HCT116 (cell line): ENCODE results near the gene ZSCAN1. TPM values are rescaled to one million over a fixed set of nuclear protein-coding genes. Genes with fewer than 3 reads are reported as not detected.

Experiments used
- ATAC-seq: fragments of 200-7000 bp; cut with Tn5 transposase; 2 replicates; pipeline ENCODE4 v1.9.1; 2020; ENCODE audit warnings: mild to moderate bottlenecking, moderate library complexity
- BruUV-seq: library from RNA; stranded (reverse); fragments of 400-500 nt; replicated peaks from 2 replicates; lab custom pipeline; 2021; lab: Mats Ljungman, UMichigan
- CTCF ChIA-PET: fragments of 300-600 bp; sonication (Branson Sonifier 250); formaldehyde crosslinking; loops from one replicate; lab custom pipeline; 2021; ENCODE audit warnings: antibody characterized with exemption; lab: Charles Lee
- POLR2A ChIA-PET: fragments of 300-600, 350-600 bp; sonication (Branson Sonifier 250); formaldehyde crosslinking; loops from one replicate; lab custom pipeline; 2021; ENCODE audit warnings: antibody characterized with exemption; lab: Charles Lee
- RAD21 ChIA-PET, 2 experiments: fragments of 300-600 bp; sonication (Branson Sonifier 250); formaldehyde crosslinking; loops; one replicate each; lab custom pipeline; 2023; ENCODE audit warnings: low total read pairs in 2 of 2; ENCODE audit not compliant: uncharacterized antibody in 2 of 2, unreplicated experiment in 2 of 2, low non-redundant PET in 1 of 2; lab: Charles Lee
- DNase-seq: peaks from one replicate; pipeline ENCODE4 v3.0.0-alpha.2; 2010; ENCODE audit warnings: low read depth, low spot score
- H2AFZ ChIP-seq: fragments of 200-600 bp; shearing (Covaris generic), sonication (generic); 2 replicates; pipeline ENCODE4 v1.6.1; 2017; ENCODE audit warnings: low read depth, mixed run types, mixed read lengths, antibody characterized with exemption, low read length; ENCODE audit not compliant: poor library complexity, severe bottlenecking
- H3K27ac ChIP-seq: 2 replicates; pipeline ENCODE4 v1.5.1; 2012; ENCODE audit warnings: low read depth, low read length
- H3K27me3 ChIP-seq: fragments of 200-600 bp; sonication (generic); 2 replicates; pipeline ENCODE4 v1.6.1; 2016; ENCODE audit warnings: mixed run types, low read length, mixed read lengths; ENCODE audit not compliant: insufficient read depth
- H3K36me3 ChIP-seq, 2 experiments: fragments of 200-500 bp in 1 of 2; fragments of 200-600 bp in 1 of 2; sonication (Bioruptor generic) in 1 of 2; sonication (generic) in 1 of 2; 2 replicates each; pipeline versions ENCODE4 v1.5.1 to v1.6.1; 2014 to 2016; ENCODE audit warnings: low read length in 2 of 2, inconsistent platforms in 1 of 2, mixed read lengths in 1 of 2, mixed run types in 1 of 2; ENCODE audit not compliant: insufficient read depth in 2 of 2, control insufficient read depth in 1 of 2
- H3K4me1 ChIP-seq, 2 experiments: fragments of 200-600 bp in 1 of 2; sonication (generic) in 1 of 2; 2 replicates each; pipeline versions ENCODE4 v1.5.1 to v1.6.1; 2012 to 2017; ENCODE audit warnings: low read length in 2 of 2, inconsistent platforms in 1 of 2, mild to moderate bottlenecking in 1 of 2, mixed read lengths in 1 of 2, mixed run types in 1 of 2, moderate library complexity in 1 of 2; ENCODE audit not compliant: insufficient read depth in 2 of 2, control insufficient read depth in 1 of 2
- H3K4me2 ChIP-seq: fragments of 200-600 bp; sonication (generic); 2 replicates; pipeline ENCODE4 v1.6.1; 2017; ENCODE audit warnings: mixed run types, low read length, mixed read lengths
- H3K4me3 ChIP-seq, 2 experiments: fragments of 200-600 bp in 1 of 2; sonication (generic) in 1 of 2; replicated peaks in 1 of 2; 2 replicates each; pipeline ENCODE4 v1.5.1; 2011 to 2016; ENCODE audit warnings: low read length in 2 of 2, control low read depth in 1 of 2, low read depth in 1 of 2, mild to moderate bottlenecking in 1 of 2, mixed read lengths in 1 of 2, mixed run types in 1 of 2
- H3K79me2 ChIP-seq: fragments of 200-600 bp; sonication (generic); 2 replicates; pipeline ENCODE4 v1.6.1; 2017; ENCODE audit warnings: mild to moderate bottlenecking, mixed run types, low read length, moderate library complexity, mixed read lengths; ENCODE audit not compliant: insufficient read depth
- H3K9ac ChIP-seq: fragments of 200-600 bp; sonication (generic); 2 replicates; pipeline ENCODE4 v1.6.1; 2016; ENCODE audit warnings: low read length, mixed read lengths
- H3K9me2 ChIP-seq: fragments of 200-600 bp; sonication (generic), shearing (Covaris generic); 2 replicates; pipeline ENCODE4 v1.6.1; 2017; ENCODE audit warnings: mixed run types, mild to moderate bottlenecking, moderate library complexity; ENCODE audit not compliant: insufficient read depth
- H3K9me3 ChIP-seq, 2 experiments: fragments of 200-500 bp in 1 of 2; fragments of 200-600 bp in 1 of 2; sonication (Bioruptor generic) in 1 of 2; sonication (generic) in 1 of 2; 2 replicates each; pipeline ENCODE4 v1.6.1; 2014 to 2017; ENCODE audit warnings: low read length in 2 of 2, mixed read lengths in 2 of 2, inconsistent platforms in 1 of 2, low read depth in 1 of 2, mild to moderate bottlenecking in 1 of 2, mixed run types in 1 of 2, moderate library complexity in 1 of 2; ENCODE audit not compliant: control insufficient read depth in 1 of 2, insufficient read depth in 1 of 2
- H4K20me1 ChIP-seq: fragments of 200-600 bp; sonication (generic), shearing (Covaris generic); 2 replicates; pipeline ENCODE4 v1.6.1; 2017; ENCODE audit warnings: mixed run types, mild to moderate bottlenecking, moderate library complexity; ENCODE audit not compliant: insufficient read depth
- CBX3 ChIP-seq: IDR thresholded peaks from 2 replicates; pipeline ENCODE4 v1.6.1; 2012; ENCODE audit warnings: low read depth
- CEBPB ChIP-seq: IDR thresholded peaks from 2 replicates; pipeline ENCODE4 v1.6.1; 2012; ENCODE audit warnings: low read depth
- EGR1 ChIP-seq: IDR thresholded peaks from 2 replicates; pipeline ENCODE4 v1.6.1; 2012; ENCODE audit warnings: low read depth
- EZH2 ChIP-seq: fragments of 200-600 bp; sonication (generic); IDR thresholded peaks from 2 replicates; pipeline ENCODE4 v1.6.1; 2017; ENCODE audit warnings: antibody characterized with exemption, mixed run types
- FOSL1 ChIP-seq: IDR thresholded peaks from 2 replicates; pipeline ENCODE4 v1.6.1; 2012; ENCODE audit warnings: low read depth
- JUND ChIP-seq: IDR thresholded peaks from 2 replicates; pipeline ENCODE4 v1.6.1; 2012
- POLR2AphosphoS5 ChIP-seq: IDR thresholded peaks from 2 replicates; pipeline ENCODE4 v1.6.1; 2011; ENCODE audit warnings: mild to moderate bottlenecking, low read depth, low read length, moderate library complexity
- RAD21 ChIP-seq: IDR thresholded peaks from 2 replicates; pipeline ENCODE4 v1.6.1; 2012; ENCODE audit warnings: low read depth, mild to moderate bottlenecking
- REST ChIP-seq: IDR thresholded peaks from 2 replicates; pipeline ENCODE4 v1.6.1; 2012; ENCODE audit warnings: low read depth
- SIN3A ChIP-seq: IDR thresholded peaks from 2 replicates; pipeline ENCODE4 v1.6.1; 2012; ENCODE audit warnings: low read depth
- YY1 ChIP-seq: IDR thresholded peaks from 2 replicates; pipeline ENCODE4 v1.6.1; 2011; ENCODE audit warnings: low read length, low read depth, moderate library complexity, mild to moderate bottlenecking; ENCODE audit not compliant: insufficient replicate concordance; ENCODE audit errors: extremely low read depth
- ZBTB33 ChIP-seq: IDR thresholded peaks from 2 replicates; pipeline ENCODE4 v1.6.1; 2011; ENCODE audit warnings: mild to moderate bottlenecking, low read length, moderate library complexity; ENCODE audit not compliant: insufficient replicate concordance; ENCODE audit errors: extremely low read depth
- ZFX ChIP-seq: fragments of 450-650 bp; IDR thresholded peaks from 2 replicates; pipeline ENCODE4 v1.6.1; 2017
- ZNF274 ChIP-seq: fragments of 200-500 bp; sonication (Bioruptor generic); IDR thresholded peaks from 2 replicates; pipeline ENCODE4 v1.6.1; 2014; ENCODE audit warnings: mild to moderate bottlenecking, low read depth, low read length, inconsistent platforms
- intact Hi-C: fragments of 100-400 bp; cut with micrococcal nuclease; formaldehyde crosslinking; loops from 2 replicates; pipeline ENCODE4 v1.10.0; 2022
- total RNA-seq: library from RNA; stranded (reverse); gene quantifications from one replicate; pipeline ENCODE4 v1.2.1, GENCODE V29; 2021; ENCODE audit not compliant: unreplicated experiment
- TF ChIP-seq, protein P1 (sequence below), 3 experiments: fragments of 200-600 bp in 1 of 3; sonication (generic) in 1 of 3; IDR thresholded peaks in 2 of 3; conservative IDR thresholded peaks in 1 of 3; 2 replicates each; pipeline ENCODE4 v1.5.1; 2012 to 2017; ENCODE audit warnings: low read depth in 2 of 3, low read length in 2 of 3, antibody characterized with exemption in 1 of 3, borderline replicate concordance in 1 of 3, control low read depth in 1 of 3, mild to moderate bottlenecking in 1 of 3, mixed read lengths in 1 of 3, mixed run types in 1 of 3, moderate library complexity in 1 of 3; ENCODE audit not compliant: insufficient read depth in 1 of 3

Gene ZSCAN1
- total RNA-seq, 1 experiment from 2014 or later: not detected

DNA sequence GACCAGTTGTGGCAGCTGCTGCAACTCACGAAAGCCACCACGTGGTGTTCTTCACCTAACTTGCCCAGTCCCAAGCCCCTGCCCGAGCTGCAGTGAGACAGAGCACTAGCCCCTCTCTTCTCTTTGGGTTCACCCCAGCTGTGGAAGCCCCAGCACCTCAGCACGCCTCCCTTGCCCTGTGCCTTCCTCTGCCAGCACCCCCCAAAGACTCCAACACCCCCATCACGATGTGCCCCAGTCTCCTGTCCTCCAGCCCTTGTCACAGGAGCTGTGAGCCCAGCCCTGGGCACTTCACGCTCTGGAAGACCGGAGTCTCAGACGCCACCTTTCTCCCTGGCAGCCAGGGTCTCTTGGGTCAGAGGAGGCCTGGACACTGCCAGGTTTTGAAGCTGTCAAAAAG, 23.0 kb downstream of the ZSCAN1 start:
- no peak for TF ChIP-seq REST
- no peak for TF ChIP-seq RAD21
- TF ChIP-seq EGR1: no peak
- no peak for TF ChIP-seq CEBPB
- TF ChIP-seq ZNF274: no peak
- TF ChIP-seq ZFX: no peak
- TF ChIP-seq JUND: no peak
- no peak for TF ChIP-seq POLR2AphosphoS5
- TF ChIP-seq CBX3: no peak
- TF ChIP-seq ZBTB33: no peak
- TF ChIP-seq YY1: no peak
- TF ChIP-seq EZH2: no peak
- no peak for TF ChIP-seq SIN3A
- no peak for TF ChIP-seq FOSL1
- TF ChIP-seq, protein P1, sequence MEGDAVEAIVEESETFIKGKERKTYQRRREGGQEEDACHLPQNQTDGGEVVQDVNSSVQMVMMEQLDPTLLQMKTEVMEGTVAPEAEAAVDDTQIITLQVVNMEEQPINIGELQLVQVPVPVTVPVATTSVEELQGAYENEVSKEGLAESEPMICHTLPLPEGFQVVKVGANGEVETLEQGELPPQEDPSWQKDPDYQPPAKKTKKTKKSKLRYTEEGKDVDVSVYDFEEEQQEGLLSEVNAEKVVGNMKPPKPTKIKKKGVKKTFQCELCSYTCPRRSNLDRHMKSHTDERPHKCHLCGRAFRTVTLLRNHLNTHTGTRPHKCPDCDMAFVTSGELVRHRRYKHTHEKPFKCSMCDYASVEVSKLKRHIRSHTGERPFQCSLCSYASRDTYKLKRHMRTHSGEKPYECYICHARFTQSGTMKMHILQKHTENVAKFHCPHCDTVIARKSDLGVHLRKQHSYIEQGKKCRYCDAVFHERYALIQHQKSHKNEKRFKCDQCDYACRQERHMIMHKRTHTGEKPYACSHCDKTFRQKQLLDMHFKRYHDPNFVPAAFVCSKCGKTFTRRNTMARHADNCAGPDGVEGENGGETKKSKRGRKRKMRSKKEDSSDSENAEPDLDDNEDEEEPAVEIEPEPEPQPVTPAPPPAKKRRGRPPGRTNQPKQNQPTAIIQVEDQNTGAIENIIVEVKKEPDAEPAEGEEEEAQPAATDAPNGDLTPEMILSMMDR (IDR thresholded peaks at IDR 0.05 in 2 of 3, conservative IDR thresholded peaks at IDR 0.05 in 1 of 3; ENCODE audit: borderline replicate concordance in 1 of 3, insufficient read depth in 1 of 3, low read depth in 2 of 3, low read length in 2 of 3): no peak
- POLR2A ChIA-PET: no interaction called here

More for the DNA sequence above, 23.0 kb downstream of the ZSCAN1 start:
- no peaks in the 10 kb centered on the region for H4K20me1 ChIP-seq
- H3K4me2 ChIP-seq: no peak overlapping the region
- CTCF ChIA-PET: no interaction called here
- intact Hi-C loops: no loop called here
- ATAC-seq (no peak), DNase-seq (no peak)
- no TSS peak for BruUV-seq
- H2AFZ ChIP-seq: no peak overlapping the region
- no peaks in the 10 kb centered on the region for H3K79me2 ChIP-seq
- peaks cover 7 to 20% of the 10 kb centered on the region in 2 experiments; a peak in 2 of 4 replicates for H3K9me3 ChIP-seq
- no peaks in the 10 kb centered on the region for H3K4me1 ChIP-seq
- H3K27ac ChIP-seq: no peak overlapping the region
- H3K36me3 ChIP-seq: no peaks in the 10 kb centered on the region
- H3K27me3 ChIP-seq: no peaks in the 10 kb centered on the region
- H3K9me2 ChIP-seq: no peaks in the 10 kb centered on the region
- H3K4me3 ChIP-seq: no peak overlapping the region
- no peak overlapping the region for H3K9ac ChIP-seq
- RAD21 ChIA-PET: no interaction called here
